DOHH2 (cell line): ENCODE data around the gene IMMP1L.

Source experiments
- H3F3A ChIP-seq: fragments of 200-600 bp; sonication (generic), shearing (Covaris generic); 2 replicates; pipeline ENCODE4 v1.6.0; 2016; ENCODE audit warnings: antibody characterized with exemption, mild to moderate bottlenecking; ENCODE audit not compliant: control insufficient read depth, insufficient read depth
- H3K27ac ChIP-seq: fragments of 200-600 bp; sonication (generic); 2 replicates; pipeline ENCODE4 v1.5.1; 2014; ENCODE audit warnings: low read depth, mild to moderate bottlenecking, low read length, moderate library complexity
- H3K27me3 ChIP-seq: fragments of 200-600 bp; sonication (generic); 2 replicates; pipeline ENCODE4 v1.6.1; 2014; ENCODE audit warnings: mild to moderate bottlenecking, low read length, mixed read lengths; ENCODE audit not compliant: control insufficient read depth
- H3K36me3 ChIP-seq: fragments of 200-600 bp; sonication (generic); 2 replicates; pipeline ENCODE4 v1.6.1; 2014; ENCODE audit warnings: mild to moderate bottlenecking, low read length, moderate library complexity, mixed read lengths; ENCODE audit not compliant: control insufficient read depth
- H3K4me1 ChIP-seq: fragments of 200-600 bp; sonication (generic); 2 replicates; pipeline ENCODE4 v1.6.1; 2014; ENCODE audit warnings: mild to moderate bottlenecking, low read length, mixed read lengths; ENCODE audit not compliant: control insufficient read depth
- H3K4me2 ChIP-seq: fragments of 200-600 bp; sonication (generic); 2 replicates; pipeline ENCODE4 v1.6.0; 2014; ENCODE audit warnings: mild to moderate bottlenecking, low read length, moderate library complexity
- H3K4me3 ChIP-seq: fragments of 200-600 bp; sonication (generic); 2 replicates; pipeline ENCODE4 v1.5.1; 2014; ENCODE audit warnings: mild to moderate bottlenecking, low read length, mixed read lengths
- H3K79me2 ChIP-seq: fragments of 200-600 bp; sonication (generic); 2 replicates; pipeline ENCODE4 v1.6.1; 2014; ENCODE audit warnings: mild to moderate bottlenecking, low read length, mixed read lengths; ENCODE audit not compliant: control insufficient read depth
- H3K9me2 ChIP-seq: fragments of 200-600 bp; sonication (generic); replicated peaks from 2 replicates; pipeline ENCODE4 v1.6.1; 2014; ENCODE audit warnings: mild to moderate bottlenecking, low read length, mixed read lengths; ENCODE audit not compliant: control insufficient read depth
- H3K9me3 ChIP-seq: fragments of 200-600 bp; sonication (generic); 2 replicates; pipeline ENCODE4 v1.6.1; 2014; ENCODE audit warnings: antibody characterized with exemption, low read length, mixed read lengths; ENCODE audit not compliant: control insufficient read depth, insufficient read depth
- H4K20me1 ChIP-seq: fragments of 200-600 bp; sonication (generic); 2 replicates; pipeline ENCODE4 v1.6.0; 2014; ENCODE audit warnings: low read depth, mild to moderate bottlenecking, antibody characterized with exemption, low read length, moderate library complexity; ENCODE audit not compliant: control insufficient read depth, insufficient read depth
- CTCF ChIP-seq: fragments of 200-600 bp; sonication (generic); IDR thresholded peaks from one replicate; pipeline ENCODE4 v1.5.1; 2014; ENCODE audit warnings: antibody characterized with exemption, mild to moderate bottlenecking, low read depth, low read length; ENCODE audit not compliant: poor library complexity, severe bottlenecking
- EZH2phosphoT487 ChIP-seq: fragments of 200-600 bp; sonication (generic); IDR thresholded peaks from 2 replicates; pipeline ENCODE4 v1.6.1; 2017; ENCODE audit warnings: borderline replicate concordance, mild to moderate bottlenecking, antibody characterized with exemption, low read length, moderate library complexity, mixed read lengths

IMMP1L gene

GRCh38 chr11:31424652-31425051 is 84.8 kb downstream of the IMMP1L start:
- Histone ChIP-seq H3K9me2 (no peaks in the 10 kb centered on the region), H3K9me3 (no peaks in the 10 kb centered on the region), H3K36me3 (no peaks in the 10 kb centered on the region), H3K27ac (no peak overlapping the region), H4K20me1 (no peaks in the 10 kb centered on the region), H3K79me2 (no peaks in the 10 kb centered on the region), H3K4me2 (no peak overlapping the region), H3F3A (no peaks in the 10 kb centered on the region), H3K27me3 (no peaks in the 10 kb centered on the region), H3K4me1 (no peaks in the 10 kb centered on the region), H3K4me3 (no peak overlapping the region)
- TF ChIP-seq EZH2phosphoT487 (no peak), CTCF (no peak)

GRCh38 chr11:31422703-31423102 is 86.7 kb downstream of the IMMP1L start:
- H3K36me3 ChIP-seq: no peaks in the 10 kb centered on the region
- no peaks in the 10 kb centered on the region for H3K27me3 ChIP-seq
- no peak overlapping the region for H3K4me2 ChIP-seq
- no peaks in the 10 kb centered on the region for H3K9me2 ChIP-seq
- H3K27ac ChIP-seq: no peak overlapping the region
- TF ChIP-seq CTCF (no peak), EZH2phosphoT487 (no peak)
- H3K4me3 ChIP-seq: no peak overlapping the region
- no peaks in the 10 kb centered on the region for H3K4me1 ChIP-seq
- H3K9me3 ChIP-seq: no peaks in the 10 kb centered on the region
- no peaks in the 10 kb centered on the region for H3K79me2 ChIP-seq
- H4K20me1 ChIP-seq: no peaks in the 10 kb centered on the region
- no peaks in the 10 kb centered on the region for H3F3A ChIP-seq

- H4K20me1 ChIP-seq: no peaks in the 10 kb centered on the region
- no peak overlapping the region for H3K27ac ChIP-seq
- no peaks in the 10 kb centered on the region for H3K36me3 ChIP-seq
- H3K4me2 ChIP-seq: no peak overlapping the region
- no peaks in the 10 kb centered on the region for H3K27me3 ChIP-seq
- TF ChIP-seq CTCF (no peak), EZH2phosphoT487 (no peak)
- H3K79me2 ChIP-seq: no peaks in the 10 kb centered on the region
- no peaks in the 10 kb centered on the region for H3K9me3 ChIP-seq
- no peak overlapping the region for H3K4me3 ChIP-seq
- H3F3A ChIP-seq: no peaks in the 10 kb centered on the region
- no peaks in the 10 kb centered on the region for H3K4me1 ChIP-seq
- no peaks in the 10 kb centered on the region for H3K9me2 ChIP-seq
Observed at GRCh38 chr11:31421820-31422219, 87.6 kb downstream of the IMMP1L start.

GRCh38 chr11:31419669-31420068 is 89.8 kb downstream of the IMMP1L start:
- Histone ChIP-seq H3K27me3 (no peaks in the 10 kb centered on the region), H3K36me3 (no peaks in the 10 kb centered on the region), H4K20me1 (no peaks in the 10 kb centered on the region), H3K9me2 (no peaks in the 10 kb centered on the region), H3K79me2 (no peaks in the 10 kb centered on the region), H3F3A (no peaks in the 10 kb centered on the region), H3K4me3 (no peak overlapping the region), H3K4me1 (no peaks in the 10 kb centered on the region), H3K9me3 (no peaks in the 10 kb centered on the region), H3K27ac (no peak overlapping the region), H3K4me2 (no peak overlapping the region)
- TF ChIP-seq CTCF (no peak), EZH2phosphoT487 (no peak)
